ENCODE results near the gene SOST. TPM values are rescaled to one million over a fixed set of nuclear protein-coding genes. Genes with fewer than 3 reads are reported as not detected.

Gene SOST
- total RNA-seq, 1 experiment from 2014 or later, result not detected

GRCh38 chr17:43789482-43789881, 30.9 kb upstream of the SOST start:
- Histone ChIP-seq H3K4me1 (ENCODE audit: control insufficient read depth, insufficient read depth, low read length) (no peaks in the 10 kb centered on the region), H3K27me3 (ENCODE audit: control insufficient read depth, insufficient read depth, low read length) (no peaks in the 10 kb centered on the region), H3K36me3 (ENCODE audit: control insufficient read depth, insufficient read depth, low read length) (no peaks in the 10 kb centered on the region), H3K27ac (ENCODE audit: low read length) (no peak overlapping the region), H3K9me3 (ENCODE audit: control insufficient read depth, insufficient read depth, low read depth, low read length) (no peaks in the 10 kb centered on the region), H3K4me3 (ENCODE audit: low read depth in 2 of 2, low read length in 2 of 2) (no peak overlapping the region)
- no peak for DNase-seq (ENCODE audit: low read depth, low spot score)
- TF ChIP-seq SIN3A (IDR thresholded peaks at IDR 0.05; ENCODE audit: borderline replicate concordance, insufficient read depth, low read depth, low read length) (no peak), REST (IDR thresholded peaks at IDR 0.05; ENCODE audit: insufficient read depth in 1 of 2, low read depth in 2 of 2, low read length in 1 of 2) (no peak), POLR2AphosphoS5 (IDR thresholded peaks at IDR 0.05; ENCODE audit: low read depth, low read length) (no peak), CTCF (IDR thresholded peaks at IDR 0.05) (no peak), TCF7L2 (IDR thresholded peaks at IDR 0.05; ENCODE audit: low read depth, low read length) (no peak)
- intact Hi-C loops (cut with micrococcal nuclease; ENCODE audit: unreplicated experiment) (no loop called here), in situ Hi-C loops (cut with HindIII; ENCODE audit: low pct_unique_long_range_greater_than_20kb, low sequenced_read_pairs) (no loop called here)
- ChIA-PET CTCF (interaction anchor here (0.6 to 0.9 kb wide), 3 partner anchors 26 to 62 kb away, joined by 4 to 6 read pairs (median 5); no protein-coding TSS in a partner anchor), POLR2A (interaction anchor here (0.7 kb wide), 1 partner anchor 209 kb away, joined by 3 read pairs; no protein-coding TSS in a partner anchor)
- BruUV-seq (replicated peaks), result no TSS peak
- no peak for ATAC-seq

- no peak for ATAC-seq
- Histone ChIP-seq H3K4me1 (ENCODE audit: control insufficient read depth, insufficient read depth, low read length) (no peaks in the 10 kb centered on the region), H3K9me3 (ENCODE audit: control insufficient read depth, insufficient read depth, low read depth, low read length) (no peaks in the 10 kb centered on the region), H3K27me3 (ENCODE audit: control insufficient read depth, insufficient read depth, low read length) (no peaks in the 10 kb centered on the region), H3K36me3 (ENCODE audit: control insufficient read depth, insufficient read depth, low read length) (no peaks in the 10 kb centered on the region), H3K27ac (ENCODE audit: low read length) (no peak overlapping the region), H3K4me3 (ENCODE audit: low read depth in 2 of 2, low read length in 2 of 2) (no peak overlapping the region)
- ChIA-PET POLR2A (no interaction called here), CTCF (no interaction called here)
- intact Hi-C loops (cut with micrococcal nuclease; ENCODE audit: unreplicated experiment), result no loop called here
- no TSS peak for BruUV-seq (replicated peaks)
- in situ Hi-C loops (cut with HindIII; ENCODE audit: low pct_unique_long_range_greater_than_20kb, low sequenced_read_pairs), result no loop called here
- no peak for DNase-seq (ENCODE audit: low read depth, low spot score)
- TF ChIP-seq POLR2AphosphoS5 (IDR thresholded peaks at IDR 0.05; ENCODE audit: low read depth, low read length) (no peak), TCF7L2 (IDR thresholded peaks at IDR 0.05; ENCODE audit: low read depth, low read length) (no peak), CTCF (IDR thresholded peaks at IDR 0.05) (no peak), SIN3A (IDR thresholded peaks at IDR 0.05; ENCODE audit: borderline replicate concordance, insufficient read depth, low read depth, low read length) (no peak), REST (IDR thresholded peaks at IDR 0.05; ENCODE audit: insufficient read depth in 1 of 2, low read depth in 2 of 2, low read length in 1 of 2) (no peak)
Observed at GRCh38 chr17:43788540-43788939, 29.9 kb upstream of the SOST start.
